ENCODE data around the gene PLA2G2F. TPM values are rescaled to one million over a fixed set of nuclear protein-coding genes. Genes with fewer than 3 reads are reported as not detected.

The PLA2G2F gene
- polyA plus RNA-seq, 1 donor, result not detected

- no peaks in the 10 kb centered on the region for H3K36me3 ChIP-seq (ENCODE audit: control insufficient read depth, insufficient read depth, low read length)
- DNase-seq, result no peak
- peaks cover 5% of the 10 kb centered on the region for H3K4me1 ChIP-seq (ENCODE audit: control insufficient read depth, insufficient read depth, low read length)
- WGBS (ENCODE audit: insufficient coverage, low lambda C conversion rate), result no CpG with 5 or more reads among the region's 13 CpGs
- no peaks in the 10 kb centered on the region for H3K27me3 ChIP-seq (ENCODE audit: control insufficient read depth, insufficient read depth, low read length)
- H3K9me3 ChIP-seq (ENCODE audit: control insufficient read depth, low read depth, low read length), result no peaks in the 10 kb centered on the region
- H3K27ac ChIP-seq (ENCODE audit: low read length), result no peak overlapping the region
- no peak overlapping the region for H3K4me3 ChIP-seq (ENCODE audit: low read length)
Observed at GRCh38 chr1:20142001-20142710, 3.0 kb downstream of the PLA2G2F start.

DNA sequence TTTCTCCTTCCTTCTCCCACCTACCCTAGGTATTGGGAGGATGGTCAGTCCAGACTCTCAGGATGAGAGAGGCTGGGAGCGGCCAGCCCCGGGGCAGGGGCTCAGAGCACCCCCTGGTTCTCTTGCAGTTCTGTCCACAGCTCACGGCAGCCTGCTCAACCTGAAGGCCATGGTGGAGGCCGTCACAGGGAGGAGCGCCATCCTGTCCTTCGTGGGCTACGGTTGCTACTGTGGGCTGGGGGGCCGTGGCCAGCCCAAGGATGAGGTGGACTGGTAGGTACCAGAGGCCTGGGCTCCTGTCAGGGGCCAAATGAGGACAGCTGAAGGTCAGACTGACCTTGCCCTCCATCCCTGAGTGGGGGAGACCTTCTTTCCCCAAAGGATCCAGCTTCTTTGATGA, 4.2 kb downstream of the PLA2G2F start:
- no CpG with 5 or more reads among the region's 8 CpGs for WGBS (ENCODE audit: insufficient coverage, low lambda C conversion rate)

DNA sequence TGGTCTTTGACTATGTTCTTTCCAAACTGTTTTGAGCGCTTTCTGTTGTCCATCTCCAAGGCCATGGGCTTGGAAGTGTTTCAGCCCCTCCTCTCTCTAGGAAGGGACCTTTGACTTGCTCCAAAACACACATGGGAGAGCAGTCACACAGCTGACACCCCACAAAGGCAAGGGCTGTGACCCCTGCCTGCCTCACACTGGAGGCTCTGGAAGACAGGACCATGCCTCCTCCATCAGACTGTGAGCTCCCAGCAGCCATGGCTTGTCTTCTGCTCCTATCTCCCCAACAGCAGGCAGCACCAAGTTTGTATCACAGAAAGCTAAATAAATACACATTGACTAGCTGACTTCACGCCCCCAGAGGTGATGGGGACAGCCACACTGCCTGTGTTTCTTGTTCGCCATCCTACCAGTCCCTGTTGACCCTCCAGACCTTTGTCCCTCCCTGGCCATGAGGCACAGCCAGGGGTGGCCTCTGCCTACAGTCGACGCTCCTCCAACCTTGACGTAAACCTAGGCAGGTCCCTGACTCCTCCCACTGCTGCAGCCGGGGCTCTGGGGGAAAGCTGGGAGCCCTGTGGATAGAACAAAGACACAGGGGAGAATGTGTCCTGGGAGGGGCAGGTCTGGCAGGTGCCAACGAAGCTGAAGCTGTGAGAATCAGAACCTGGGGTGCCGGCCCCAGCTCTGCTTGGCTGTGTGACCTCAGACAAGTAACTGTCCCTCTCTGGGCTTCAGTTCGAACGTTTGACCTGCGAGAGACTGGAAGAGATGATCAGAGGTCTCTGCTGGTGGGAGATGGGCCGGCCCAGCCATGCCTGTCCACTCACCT, 4.8 kb downstream of the PLA2G2F start:
- no peak overlapping the region for H3K27ac ChIP-seq (ENCODE audit: low read length)
- no peaks in the 10 kb centered on the region for H3K27me3 ChIP-seq (ENCODE audit: control insufficient read depth, insufficient read depth, low read length)
- H3K4me1 ChIP-seq (ENCODE audit: control insufficient read depth, insufficient read depth, low read length), result peaks cover 9% of the 10 kb centered on the region
- H3K4me3 ChIP-seq (ENCODE audit: low read length), result no peak overlapping the region
- DNase-seq, result peak in 1 of 2 donors; percentile 43
- WGBS (ENCODE audit: insufficient coverage, low lambda C conversion rate), result no CpG with 5 or more reads among the region's 13 CpGs
- H3K9me3 ChIP-seq (ENCODE audit: control insufficient read depth, low read depth, low read length), result no peaks in the 10 kb centered on the region
- H3K36me3 ChIP-seq (ENCODE audit: control insufficient read depth, insufficient read depth, low read length), result no peaks in the 10 kb centered on the region

More for the DNA sequence above, 4.2 kb downstream of the PLA2G2F start:
- Histone ChIP-seq H3K36me3 (ENCODE audit: control insufficient read depth, insufficient read depth, low read length) (no peaks in the 10 kb centered on the region), H3K9me3 (ENCODE audit: control insufficient read depth, low read depth, low read length) (no peaks in the 10 kb centered on the region), H3K27me3 (ENCODE audit: control insufficient read depth, insufficient read depth, low read length) (no peaks in the 10 kb centered on the region), H3K4me3 (ENCODE audit: low read length) (no peak overlapping the region), H3K4me1 (ENCODE audit: control insufficient read depth, insufficient read depth, low read length) (peaks cover 9% of the 10 kb centered on the region), H3K27ac (ENCODE audit: low read length) (no peak overlapping the region)
- DNase-seq, result no peak

- H3K36me3 ChIP-seq (ENCODE audit: control insufficient read depth, insufficient read depth, low read length), result no peaks in the 10 kb centered on the region
- no peak for DNase-seq
- no peak overlapping the region for H3K4me3 ChIP-seq (ENCODE audit: low read length)
- no CpG with 5 or more reads among the region's 13 CpGs for WGBS (ENCODE audit: insufficient coverage, low lambda C conversion rate)
- no peaks in the 10 kb centered on the region for H3K9me3 ChIP-seq (ENCODE audit: control insufficient read depth, low read depth, low read length)
- no peak overlapping the region for H3K27ac ChIP-seq (ENCODE audit: low read length)
- H3K4me1 ChIP-seq (ENCODE audit: control insufficient read depth, insufficient read depth, low read length), result peaks cover 14% of the 10 kb centered on the region
- no peaks in the 10 kb centered on the region for H3K27me3 ChIP-seq (ENCODE audit: control insufficient read depth, insufficient read depth, low read length)
Observed at GRCh38 chr1:20147846-20148570, 8.9 kb downstream of the PLA2G2F start.

DNA sequence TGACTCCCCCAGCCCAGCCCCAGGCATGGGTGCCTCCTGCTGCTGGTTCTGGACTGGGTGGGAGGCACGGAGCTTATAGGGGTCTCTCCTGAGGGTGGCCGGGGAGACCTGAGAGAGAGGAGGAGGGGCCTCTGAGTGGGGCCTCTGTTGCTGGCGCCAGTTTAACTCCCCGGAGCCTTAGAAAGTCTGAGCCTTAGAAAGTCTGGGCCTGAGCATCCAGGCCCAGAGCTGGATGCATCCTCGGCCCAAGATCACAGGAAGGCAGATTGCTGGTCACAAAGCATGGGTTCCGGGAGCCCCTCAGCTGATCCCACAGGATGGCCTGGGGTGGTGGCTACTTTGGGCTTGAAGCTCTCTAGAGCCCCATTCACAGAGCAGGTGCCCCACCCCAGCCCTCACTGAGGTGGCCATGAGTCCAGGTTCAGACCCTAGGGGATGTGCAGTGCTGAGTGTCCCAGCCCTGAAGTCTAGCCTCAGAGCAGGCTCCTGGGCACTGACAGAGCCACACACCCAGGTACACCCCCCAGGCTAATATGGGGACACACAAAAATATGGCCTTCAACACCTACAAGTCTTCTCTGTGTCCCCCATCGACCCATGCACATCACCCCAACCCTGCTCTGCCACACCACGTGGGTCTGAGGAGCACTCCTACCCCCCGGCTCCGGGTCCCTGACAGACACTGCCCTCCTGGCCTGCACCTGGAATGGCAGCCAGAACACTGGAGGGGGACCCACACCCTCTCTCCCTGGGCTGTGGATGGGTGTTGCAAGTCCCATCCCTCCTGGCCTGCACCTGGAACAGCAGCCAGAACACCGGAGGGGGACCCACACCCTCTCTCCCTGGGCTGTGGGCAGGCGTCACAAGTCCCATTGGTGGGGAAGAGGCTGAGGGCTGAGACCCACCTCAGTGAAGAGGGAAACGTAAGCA, 9.7 kb downstream of the PLA2G2F start:
- no peak for DNase-seq
- WGBS (ENCODE audit: insufficient coverage, low lambda C conversion rate), result 100% methylated on average over 1 of the region's 13 CpGs

DNA sequence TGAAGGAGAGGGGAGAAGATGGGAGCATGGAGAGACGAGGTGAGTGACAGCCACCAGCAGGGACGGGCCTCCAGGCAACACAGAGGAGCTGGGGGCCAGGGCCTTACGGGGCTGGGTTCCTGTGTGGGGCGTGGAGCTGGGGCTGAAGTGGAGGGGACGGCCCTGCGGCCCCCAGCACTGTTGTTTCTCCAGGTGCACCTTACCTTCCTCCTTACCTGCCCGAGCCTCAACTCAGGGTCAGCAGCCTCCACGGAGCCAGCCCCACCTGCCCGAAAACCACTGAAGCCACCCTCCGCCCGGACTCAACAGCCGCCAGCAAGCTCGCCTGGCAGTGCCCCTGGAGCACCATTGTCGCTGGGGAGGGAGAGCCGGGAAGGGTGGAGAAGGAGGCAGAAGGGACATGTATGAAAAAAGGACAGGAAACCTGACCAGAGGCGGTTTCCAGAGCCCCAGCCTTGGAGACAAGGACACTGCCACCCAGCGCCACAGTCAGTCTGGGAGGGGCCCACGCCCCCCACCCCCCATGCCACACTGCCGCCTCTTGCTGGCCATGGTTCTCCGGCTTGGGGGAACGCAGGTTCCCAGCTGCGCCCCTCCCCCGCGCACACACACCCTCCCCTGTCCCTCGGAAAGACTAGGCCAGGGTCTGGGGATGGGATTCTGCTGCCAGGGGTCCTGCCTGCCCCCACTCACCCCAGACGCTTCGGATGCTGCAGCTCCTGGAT, 10.6 kb downstream of the PLA2G2F start:
- Histone ChIP-seq H3K27ac (ENCODE audit: low read length) (no peak overlapping the region), H3K4me1 (ENCODE audit: control insufficient read depth, insufficient read depth, low read length) (peaks cover 9% of the 10 kb centered on the region), H3K36me3 (ENCODE audit: control insufficient read depth, insufficient read depth, low read length) (no peaks in the 10 kb centered on the region), H3K9me3 (ENCODE audit: control insufficient read depth, low read depth, low read length) (no peaks in the 10 kb centered on the region), H3K27me3 (ENCODE audit: control insufficient read depth, insufficient read depth, low read length) (no peaks in the 10 kb centered on the region), H3K4me3 (ENCODE audit: low read length) (no peak overlapping the region)
- no peak for DNase-seq
- WGBS (ENCODE audit: insufficient coverage, low lambda C conversion rate), result no CpG with 5 or more reads among the region's 27 CpGs

More for the DNA sequence above, 9.7 kb downstream of the PLA2G2F start:
- Histone ChIP-seq H3K27me3 (ENCODE audit: control insufficient read depth, insufficient read depth, low read length) (no peaks in the 10 kb centered on the region), H3K36me3 (ENCODE audit: control insufficient read depth, insufficient read depth, low read length) (no peaks in the 10 kb centered on the region), H3K4me1 (ENCODE audit: control insufficient read depth, insufficient read depth, low read length) (peaks cover 14% of the 10 kb centered on the region), H3K9me3 (ENCODE audit: control insufficient read depth, low read depth, low read length) (no peaks in the 10 kb centered on the region), H3K4me3 (ENCODE audit: low read length) (no peak overlapping the region), H3K27ac (ENCODE audit: low read length) (no peak overlapping the region)

DNA sequence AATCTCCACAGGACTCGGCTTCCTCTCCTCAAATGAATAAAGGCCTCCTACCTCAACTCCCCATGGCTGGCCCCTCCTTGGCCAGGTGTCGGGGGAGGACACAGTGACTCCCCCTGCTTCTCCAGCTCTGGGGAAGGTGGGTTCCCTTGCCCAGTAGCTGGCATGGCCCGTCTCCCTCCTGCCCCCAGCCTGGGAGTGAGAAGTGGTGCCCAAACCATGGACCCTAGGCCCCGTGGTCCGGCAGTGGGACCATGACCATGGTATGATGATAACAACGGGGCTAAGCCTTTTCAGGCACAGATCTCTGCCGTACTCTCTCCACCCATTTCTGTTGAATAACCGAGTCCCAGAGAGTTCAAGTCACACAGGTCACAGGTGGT, 11.2 kb downstream of the PLA2G2F start:
- DNase-seq, result no peak
- Histone ChIP-seq H3K9me3 (ENCODE audit: control insufficient read depth, low read depth, low read length) (no peaks in the 10 kb centered on the region), H3K4me3 (ENCODE audit: low read length) (no peak overlapping the region), H3K4me1 (ENCODE audit: control insufficient read depth, insufficient read depth, low read length) (peaks cover 9% of the 10 kb centered on the region), H3K27ac (ENCODE audit: low read length) (no peak overlapping the region), H3K27me3 (ENCODE audit: control insufficient read depth, insufficient read depth, low read length) (no peaks in the 10 kb centered on the region), H3K36me3 (ENCODE audit: control insufficient read depth, insufficient read depth, low read length) (no peaks in the 10 kb centered on the region)
- WGBS (ENCODE audit: insufficient coverage, low lambda C conversion rate), result no CpG with 5 or more reads among the region's 8 CpGs

GRCh38 chr1:20150969-20151368, 11.8 kb downstream of the PLA2G2F start:
- no peak for DNase-seq
- Histone ChIP-seq H3K9me3 (ENCODE audit: control insufficient read depth, low read depth, low read length) (no peaks in the 10 kb centered on the region), H3K27me3 (ENCODE audit: control insufficient read depth, insufficient read depth, low read length) (no peaks in the 10 kb centered on the region), H3K36me3 (ENCODE audit: control insufficient read depth, insufficient read depth, low read length) (no peaks in the 10 kb centered on the region), H3K27ac (ENCODE audit: low read length) (no peak overlapping the region), H3K4me1 (ENCODE audit: control insufficient read depth, insufficient read depth, low read length) (peaks cover 9% of the 10 kb centered on the region), H3K4me3 (ENCODE audit: low read length) (no peak overlapping the region)
- WGBS (ENCODE audit: insufficient coverage, low lambda C conversion rate), result no CpG with 5 or more reads among the region's 6 CpGs

GRCh38 chr1:20151906-20152598, 12.9 kb downstream of the PLA2G2F start:
- Histone ChIP-seq H3K4me1 (ENCODE audit: control insufficient read depth, insufficient read depth, low read length) (peaks cover 9% of the 10 kb centered on the region), H3K27me3 (ENCODE audit: control insufficient read depth, insufficient read depth, low read length) (no peaks in the 10 kb centered on the region), H3K4me3 (ENCODE audit: low read length) (peak overlapping the region; percentile 34), H3K9me3 (ENCODE audit: control insufficient read depth, low read depth, low read length) (no peaks in the 10 kb centered on the region), H3K36me3 (ENCODE audit: control insufficient read depth, insufficient read depth, low read length) (no peaks in the 10 kb centered on the region), H3K27ac (ENCODE audit: low read length) (no peak overlapping the region)
- peak; percentile 59 to 65 for DNase-seq
- WGBS (ENCODE audit: insufficient coverage, low lambda C conversion rate), result no CpG with 5 or more reads among the region's 29 CpGs

Measured in large intestine (tissue), 3 donors.